H1 (cell line): ENCODE measurements around the gene FOXA3. TPM values are rescaled to one million over a fixed set of nuclear protein-coding genes. Genes with fewer than 3 reads are reported as not detected.

Experiments
- CEBPB ChIP-seq: IDR thresholded peaks from 2 replicates; pipeline ENCODE4 v1.6.1; 2012; ENCODE audit warnings: low read depth, low read length
- CHD2 ChIP-seq: IDR thresholded peaks from 2 replicates; pipeline ENCODE4 v1.6.1; 2012; ENCODE audit warnings: low read length, improper control_type of control experiment
- EP300 ChIP-seq, 2 experiments: IDR thresholded peaks; 1 replicate in 1 of 2; 2 replicates in 1 of 2; pipeline ENCODE4 v1.6.1; 2011 to 2012; ENCODE audit warnings: low read depth in 2 of 2, low read length in 2 of 2, mild to moderate bottlenecking in 2 of 2, borderline replicate concordance in 1 of 2, inconsistent platforms in 1 of 2, moderate library complexity in 1 of 2
- FOSL1 ChIP-seq: IDR thresholded peaks from 2 replicates; pipeline ENCODE4 v1.6.1; 2011; ENCODE audit warnings: mild to moderate bottlenecking, low read depth, low read length, moderate library complexity; ENCODE audit not compliant: insufficient read depth
- GABPA ChIP-seq: IDR thresholded peaks from 2 replicates; pipeline ENCODE4 v1.6.1; 2011; ENCODE audit warnings: mild to moderate bottlenecking, low read length, moderate library complexity, borderline replicate concordance; ENCODE audit not compliant: insufficient read depth
- KDM1A ChIP-seq: fragments of 200-600, 300-600 bp; sonication (generic); IDR thresholded peaks from 2 replicates; pipeline ENCODE4 v1.7.1; 2016; ENCODE audit warnings: mild to moderate bottlenecking, low read length, borderline replicate concordance
- KDM4A ChIP-seq: IDR thresholded peaks from one replicate; pipeline ENCODE4 v1.7.1; 2012; ENCODE audit warnings: low read depth, mild to moderate bottlenecking, moderate library complexity, low read length, inconsistent platforms; ENCODE audit not compliant: severe bottlenecking
- RFX5 ChIP-seq: IDR thresholded peaks from 2 replicates; pipeline ENCODE4 v1.6.1; 2011; ENCODE audit warnings: low read depth, low read length, improper control_type of control experiment, borderline replicate concordance
- SIX5 ChIP-seq: IDR thresholded peaks from 2 replicates; pipeline ENCODE4 v1.6.1; 2011; ENCODE audit warnings: mild to moderate bottlenecking, low read depth, low read length
- SP2 ChIP-seq: IDR thresholded peaks from 2 replicates; pipeline ENCODE4 v1.6.1; 2012; ENCODE audit warnings: mild to moderate bottlenecking, low read length, inconsistent platforms
- polyA plus RNA-seq, 7 experiments: library from polyadenylated mRNA; depleted of rRNA in 3 of 7; stranded (reverse) in 5 of 7; unstranded in 2 of 7; fragments of >200 nt in 5 of 7; fragments of 200-250 nt in 2 of 7; gene quantifications; 1 replicate in 5 of 7; 2 replicates in 1 of 7; 4 replicates in 1 of 7; pipeline versions ENCODE4 v1.2.1 to v1.2.3, GENCODE V29; 2011 to 2013; ENCODE audit warnings: missing spikeins in 2 of 7, mixed read lengths in 2 of 7
- total RNA-seq: library from RNA; stranded (reverse); fragmentation: NEBNext Ultra II Directional; extraction: Animal tissue kit (Norgen Biotek cat#: 25700); gene quantifications from 2 replicates; pipeline ENCODE4 v1.2.1, GENCODE V29; 2021
- TF ChIP-seq, protein P1 (sequence below): fragments of 300-600 bp; sonication (generic); IDR thresholded peaks from 2 replicates; pipeline ENCODE4 v1.7.1; 2012; ENCODE audit warnings: low read length, moderate library complexity, mild to moderate bottlenecking, inconsistent platforms; ENCODE audit not compliant: insufficient replicate concordance

FOXA3 gene
- total and polyA plus RNA-seq, 2 of the 8 experiments (the other 6 are each of a cell fraction or from before 2014, with no cell fraction given): 20.2 to 49.1 TPM

DNA sequence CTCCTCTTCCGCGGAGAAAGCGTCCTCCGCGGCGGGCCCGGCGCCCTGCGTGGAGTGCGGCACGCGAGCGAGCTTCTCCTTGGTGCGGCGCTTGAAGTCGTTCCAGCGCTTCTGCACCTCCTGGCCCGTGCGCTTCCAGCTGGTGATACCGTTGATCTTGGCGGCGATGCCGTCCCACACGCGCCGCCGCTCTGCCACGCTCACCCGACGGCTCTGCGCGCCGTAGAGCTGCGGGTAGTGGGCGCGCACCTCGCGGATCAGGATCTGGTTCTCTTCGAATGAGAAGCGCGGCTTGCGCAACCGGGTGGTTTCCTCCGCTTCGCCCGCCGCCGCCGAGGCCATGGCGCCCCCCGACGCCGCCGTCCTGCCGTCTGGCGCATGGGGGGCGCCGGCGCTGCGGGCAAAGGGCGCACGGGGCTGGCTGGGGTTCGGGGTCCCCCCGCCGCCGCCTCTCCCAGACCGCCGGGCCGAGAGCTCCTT is 37.3 kb downstream of the FOXA3 start (continued):
- TF ChIP-seq SIX5 (no peak), CHD2 (no peak), EP300 (IDR thresholded peaks at IDR 0.05; ENCODE audit: borderline replicate concordance in 1 of 2, low read depth in 2 of 2, low read length in 2 of 2) (no peak), KDM1A (no peak; the same call in 1 of the 2 replicates), SP2 (no peak), GABPA (0 out of 2 replicates have a peak, but pooled peaks have one; percentile 40), CEBPB (peak; percentile 92), FOSL1 (no peak), KDM4A (peak; percentile 74), RFX5 (no peak)
- TF ChIP-seq, protein P1, sequence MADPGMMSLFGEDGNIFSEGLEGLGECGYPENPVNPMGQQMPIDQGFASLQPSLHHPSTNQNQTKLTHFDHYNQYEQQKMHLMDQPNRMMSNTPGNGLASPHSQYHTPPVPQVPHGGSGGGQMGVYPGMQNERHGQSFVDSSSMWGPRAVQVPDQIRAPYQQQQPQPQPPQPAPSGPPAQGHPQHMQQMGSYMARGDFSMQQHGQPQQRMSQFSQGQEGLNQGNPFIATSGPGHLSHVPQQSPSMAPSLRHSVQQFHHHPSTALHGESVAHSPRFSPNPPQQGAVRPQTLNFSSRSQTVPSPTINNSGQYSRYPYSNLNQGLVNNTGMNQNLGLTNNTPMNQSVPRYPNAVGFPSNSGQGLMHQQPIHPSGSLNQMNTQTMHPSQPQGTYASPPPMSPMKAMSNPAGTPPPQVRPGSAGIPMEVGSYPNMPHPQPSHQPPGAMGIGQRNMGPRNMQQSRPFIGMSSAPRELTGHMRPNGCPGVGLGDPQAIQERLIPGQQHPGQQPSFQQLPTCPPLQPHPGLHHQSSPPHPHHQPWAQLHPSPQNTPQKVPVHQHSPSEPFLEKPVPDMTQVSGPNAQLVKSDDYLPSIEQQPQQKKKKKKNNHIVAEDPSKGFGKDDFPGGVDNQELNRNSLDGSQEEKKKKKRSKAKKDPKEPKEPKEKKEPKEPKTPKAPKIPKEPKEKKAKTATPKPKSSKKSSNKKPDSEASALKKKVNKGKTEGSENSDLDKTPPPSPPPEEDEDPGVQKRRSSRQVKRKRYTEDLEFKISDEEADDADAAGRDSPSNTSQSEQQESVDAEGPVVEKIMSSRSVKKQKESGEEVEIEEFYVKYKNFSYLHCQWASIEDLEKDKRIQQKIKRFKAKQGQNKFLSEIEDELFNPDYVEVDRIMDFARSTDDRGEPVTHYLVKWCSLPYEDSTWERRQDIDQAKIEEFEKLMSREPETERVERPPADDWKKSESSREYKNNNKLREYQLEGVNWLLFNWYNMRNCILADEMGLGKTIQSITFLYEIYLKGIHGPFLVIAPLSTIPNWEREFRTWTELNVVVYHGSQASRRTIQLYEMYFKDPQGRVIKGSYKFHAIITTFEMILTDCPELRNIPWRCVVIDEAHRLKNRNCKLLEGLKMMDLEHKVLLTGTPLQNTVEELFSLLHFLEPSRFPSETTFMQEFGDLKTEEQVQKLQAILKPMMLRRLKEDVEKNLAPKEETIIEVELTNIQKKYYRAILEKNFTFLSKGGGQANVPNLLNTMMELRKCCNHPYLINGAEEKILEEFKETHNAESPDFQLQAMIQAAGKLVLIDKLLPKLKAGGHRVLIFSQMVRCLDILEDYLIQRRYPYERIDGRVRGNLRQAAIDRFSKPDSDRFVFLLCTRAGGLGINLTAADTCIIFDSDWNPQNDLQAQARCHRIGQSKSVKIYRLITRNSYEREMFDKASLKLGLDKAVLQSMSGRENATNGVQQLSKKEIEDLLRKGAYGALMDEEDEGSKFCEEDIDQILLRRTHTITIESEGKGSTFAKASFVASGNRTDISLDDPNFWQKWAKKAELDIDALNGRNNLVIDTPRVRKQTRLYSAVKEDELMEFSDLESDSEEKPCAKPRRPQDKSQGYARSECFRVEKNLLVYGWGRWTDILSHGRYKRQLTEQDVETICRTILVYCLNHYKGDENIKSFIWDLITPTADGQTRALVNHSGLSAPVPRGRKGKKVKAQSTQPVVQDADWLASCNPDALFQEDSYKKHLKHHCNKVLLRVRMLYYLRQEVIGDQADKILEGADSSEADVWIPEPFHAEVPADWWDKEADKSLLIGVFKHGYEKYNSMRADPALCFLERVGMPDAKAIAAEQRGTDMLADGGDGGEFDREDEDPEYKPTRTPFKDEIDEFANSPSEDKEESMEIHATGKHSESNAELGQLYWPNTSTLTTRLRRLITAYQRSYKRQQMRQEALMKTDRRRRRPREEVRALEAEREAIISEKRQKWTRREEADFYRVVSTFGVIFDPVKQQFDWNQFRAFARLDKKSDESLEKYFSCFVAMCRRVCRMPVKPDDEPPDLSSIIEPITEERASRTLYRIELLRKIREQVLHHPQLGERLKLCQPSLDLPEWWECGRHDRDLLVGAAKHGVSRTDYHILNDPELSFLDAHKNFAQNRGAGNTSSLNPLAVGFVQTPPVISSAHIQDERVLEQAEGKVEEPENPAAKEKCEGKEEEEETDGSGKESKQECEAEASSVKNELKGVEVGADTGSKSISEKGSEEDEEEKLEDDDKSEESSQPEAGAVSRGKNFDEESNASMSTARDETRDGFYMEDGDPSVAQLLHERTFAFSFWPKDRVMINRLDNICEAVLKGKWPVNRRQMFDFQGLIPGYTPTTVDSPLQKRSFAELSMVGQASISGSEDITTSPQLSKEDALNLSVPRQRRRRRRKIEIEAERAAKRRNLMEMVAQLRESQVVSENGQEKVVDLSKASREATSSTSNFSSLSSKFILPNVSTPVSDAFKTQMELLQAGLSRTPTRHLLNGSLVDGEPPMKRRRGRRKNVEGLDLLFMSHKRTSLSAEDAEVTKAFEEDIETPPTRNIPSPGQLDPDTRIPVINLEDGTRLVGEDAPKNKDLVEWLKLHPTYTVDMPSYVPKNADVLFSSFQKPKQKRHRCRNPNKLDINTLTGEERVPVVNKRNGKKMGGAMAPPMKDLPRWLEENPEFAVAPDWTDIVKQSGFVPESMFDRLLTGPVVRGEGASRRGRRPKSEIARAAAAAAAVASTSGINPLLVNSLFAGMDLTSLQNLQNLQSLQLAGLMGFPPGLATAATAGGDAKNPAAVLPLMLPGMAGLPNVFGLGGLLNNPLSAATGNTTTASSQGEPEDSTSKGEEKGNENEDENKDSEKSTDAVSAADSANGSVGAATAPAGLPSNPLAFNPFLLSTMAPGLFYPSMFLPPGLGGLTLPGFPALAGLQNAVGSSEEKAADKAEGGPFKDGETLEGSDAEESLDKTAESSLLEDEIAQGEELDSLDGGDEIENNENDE: no peak
